Activated B cell treated with CpG ODN at 0.5 μM for 24 hours (primary cell): ENCODE results near the gene ARHGEF28. TPM values are rescaled to one million over a fixed set of nuclear protein-coding genes. Genes with fewer than 3 reads are reported as not detected.

Experiments
- ATAC-seq: fragments of 200-7000 bp; cut with Tn5 transposase; one replicate; pipeline ENCODE4 v1.10.0; 2021; ENCODE audit warnings: low read depth, mild to moderate bottlenecking, moderate library complexity
- CTCF ChIA-PET: fragments of 350-600 bp; sonication (Branson Sonifier 250); formaldehyde crosslinking; loops from one replicate; lab custom pipeline; 2021; ENCODE audit warnings: antibody characterized with exemption; lab: Charles Lee
- POLR2A ChIA-PET: fragments of 350-600 bp; sonication (Branson Sonifier 250); formaldehyde crosslinking; loops from one replicate; lab custom pipeline; 2021; ENCODE audit warnings: antibody characterized with exemption; lab: Charles Lee
- DNase-seq: peaks from one replicate; pipeline ENCODE4 v3.0.0; 2022
- H3K27ac Mint-ChIP-seq: one replicate; pipeline ENCODE4 v1.8.0; 2020; ENCODE audit warnings: mixed read lengths
- H3K27me3 Mint-ChIP-seq: one replicate; pipeline ENCODE4 v1.8.0; 2021; ENCODE audit warnings: mixed read lengths
- H3K36me3 Mint-ChIP-seq: one replicate; pipeline ENCODE4 v1.8.0; 2021; ENCODE audit warnings: low read depth, mixed read lengths
- H3K4me1 Mint-ChIP-seq: one replicate; pipeline ENCODE4 v1.8.0; 2021; ENCODE audit warnings: mixed read lengths
- H3K4me3 Mint-ChIP-seq: one replicate; pipeline ENCODE4 v1.8.0; 2020; ENCODE audit warnings: mild to moderate bottlenecking, mixed read lengths
- H3K9me3 Mint-ChIP-seq: one replicate; pipeline ENCODE4 v1.8.0; 2020; ENCODE audit warnings: mixed read lengths
- CTCF ChIP-seq: fragments of 200-600 bp; IDR thresholded peaks from one replicate; pipeline ENCODE4 v1.8.0; 2022; ENCODE audit warnings: antibody characterized with exemption, mild to moderate bottlenecking
- intact Hi-C: fragments of 100-400 bp; cut with micrococcal nuclease; formaldehyde crosslinking; loops from one replicate; pipeline ENCODE4 v1.15.1; 2024
- total RNA-seq: library from RNA; stranded (reverse); gene quantifications from 2 replicates; pipeline ENCODE4 v1.2.3, GENCODE V29; 2022

Gene ARHGEF28
- total RNA-seq, 1 donor from 2014 or later: not detected

DNA sequence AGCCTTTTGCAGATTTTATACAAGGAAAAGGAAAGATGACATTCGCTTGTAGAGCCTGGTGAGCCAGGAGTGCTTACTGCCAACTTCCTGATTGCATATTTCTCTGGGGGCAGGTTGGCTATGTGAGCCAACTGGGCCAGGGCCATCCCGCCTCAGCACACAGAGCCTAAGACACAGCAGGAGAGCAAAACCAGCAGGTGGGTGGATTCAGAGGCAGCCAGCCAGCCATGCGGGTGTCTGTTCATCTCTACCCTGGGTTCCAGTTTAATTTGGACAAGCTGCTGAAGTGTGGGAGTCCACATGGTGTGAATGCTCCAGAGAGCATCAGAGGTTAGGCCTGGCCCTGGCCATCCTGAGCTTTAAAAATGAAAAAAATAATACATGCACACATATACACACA lies 291.4 kb downstream of the ARHGEF28 start:
- POLR2A ChIA-PET: no interaction called here
- CTCF ChIA-PET: no interaction called here
- intact Hi-C loops: no loop called here
- H3K9me3 Mint-ChIP-seq: no peaks in the 10 kb centered on the region
- ATAC-seq (no peak), DNase-seq (no peak)
- no peak for TF ChIP-seq CTCF
- no peaks in the 10 kb centered on the region for H3K4me1 Mint-ChIP-seq
- H3K36me3 Mint-ChIP-seq: no peaks in the 10 kb centered on the region
- H3K27me3 Mint-ChIP-seq: peaks cover 6% of the 10 kb centered on the region
- H3K27ac Mint-ChIP-seq: no peak overlapping the region
- H3K4me3 Mint-ChIP-seq: no peak overlapping the region

GRCh38 chr5:73917891-73918290 lies 291.9 kb downstream of the ARHGEF28 start:
- ChIA-PET CTCF (no interaction called here), POLR2A (no interaction called here)
- Mint-ChIP-seq H3K36me3 (no peaks in the 10 kb centered on the region), H3K4me1 (no peaks in the 10 kb centered on the region), H3K27ac (no peak overlapping the region), H3K4me3 (no peak overlapping the region), H3K9me3 (no peaks in the 10 kb centered on the region), H3K27me3 (peaks cover 6% of the 10 kb centered on the region)
- no peak for TF ChIP-seq CTCF
- ATAC-seq: no peak
- intact Hi-C loops: no loop called here
- DNase-seq: no peak

DNA sequence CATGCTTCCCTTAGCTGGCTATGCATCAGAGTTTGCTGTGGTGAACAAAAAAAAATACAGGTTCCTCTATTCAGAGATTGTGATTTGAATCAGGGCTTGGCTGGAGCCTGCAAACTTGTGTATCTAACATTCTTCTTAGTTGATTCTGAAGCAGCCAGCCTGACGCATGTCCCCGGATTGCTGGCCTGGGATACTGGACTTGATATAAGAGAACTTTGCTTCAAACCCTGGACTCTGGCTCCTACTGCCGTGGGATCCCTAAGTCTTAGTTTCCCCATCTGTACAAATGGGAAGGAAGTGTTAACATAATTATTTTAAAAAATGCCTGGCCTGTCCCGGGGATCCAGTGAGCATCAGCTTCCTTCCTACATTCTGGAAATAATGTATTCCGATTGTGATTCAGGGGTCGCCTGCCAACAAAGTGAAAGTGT lies 292.8 kb downstream of the ARHGEF28 start:
- H3K4me3 Mint-ChIP-seq: no peak overlapping the region
- ChIA-PET POLR2A (no interaction called here), CTCF (no interaction called here)
- peaks cover 6% of the 10 kb centered on the region for H3K27me3 Mint-ChIP-seq
- no peaks in the 10 kb centered on the region for H3K4me1 Mint-ChIP-seq
- H3K27ac Mint-ChIP-seq: no peak overlapping the region
- no peak for TF ChIP-seq CTCF
- ATAC-seq (no peak), DNase-seq (no peak)
- intact Hi-C loops: no loop called here
- no peaks in the 10 kb centered on the region for H3K36me3 Mint-ChIP-seq
- no peaks in the 10 kb centered on the region for H3K9me3 Mint-ChIP-seq

DNA sequence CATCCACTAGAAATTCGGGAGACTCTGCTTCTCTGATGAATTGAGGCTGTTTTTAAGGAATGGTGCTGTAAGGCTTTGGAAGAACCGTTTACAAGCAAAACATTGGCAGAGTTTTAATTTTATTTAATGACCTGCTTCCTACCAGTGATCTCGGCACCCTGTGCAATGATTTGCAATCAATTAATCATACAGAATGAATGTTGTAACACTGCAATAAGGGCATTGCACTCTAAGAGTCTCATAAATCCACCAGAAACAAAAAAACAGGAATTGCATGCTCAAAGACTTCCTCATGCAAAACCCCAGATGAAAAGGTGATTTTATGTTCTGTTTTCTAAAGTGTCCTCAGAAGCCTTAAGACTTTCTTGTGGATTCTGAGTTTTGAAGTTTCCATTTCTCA lies 295.7 kb downstream of the ARHGEF28 start:
- no peak overlapping the region for H3K27ac Mint-ChIP-seq
- ATAC-seq: no peak
- H3K9me3 Mint-ChIP-seq: no peaks in the 10 kb centered on the region
- no peak for TF ChIP-seq CTCF
- ChIA-PET CTCF (no interaction called here), POLR2A (no interaction called here)
- no peak for DNase-seq
- intact Hi-C loops: no loop called here
- H3K4me1 Mint-ChIP-seq: no peaks in the 10 kb centered on the region
- H3K36me3 Mint-ChIP-seq: no peaks in the 10 kb centered on the region
- H3K4me3 Mint-ChIP-seq: no peak overlapping the region
- peaks cover 6% of the 10 kb centered on the region for H3K27me3 Mint-ChIP-seq

GRCh38 chr5:73922224-73922623 lies 296.2 kb downstream of the ARHGEF28 start:
- ATAC-seq: no peak
- DNase-seq: no peak
- POLR2A ChIA-PET: no interaction called here
- Mint-ChIP-seq H3K4me3 (no peak overlapping the region), H3K4me1 (no peaks in the 10 kb centered on the region), H3K27me3 (peaks cover 8% of the 10 kb centered on the region), H3K27ac (no peak overlapping the region), H3K36me3 (no peaks in the 10 kb centered on the region), H3K9me3 (no peaks in the 10 kb centered on the region)
- CTCF ChIA-PET: no interaction called here
- intact Hi-C loops: no loop called here
- TF ChIP-seq CTCF: no peak
